ENCODE data around the gene NR5A1. TPM values are rescaled to one million over a fixed set of nuclear protein-coding genes. Genes with fewer than 3 reads are reported as not detected.

Gene NR5A1
- total RNA-seq, 1 donor from 2014 or later: under 0.01 TPM

DNA sequence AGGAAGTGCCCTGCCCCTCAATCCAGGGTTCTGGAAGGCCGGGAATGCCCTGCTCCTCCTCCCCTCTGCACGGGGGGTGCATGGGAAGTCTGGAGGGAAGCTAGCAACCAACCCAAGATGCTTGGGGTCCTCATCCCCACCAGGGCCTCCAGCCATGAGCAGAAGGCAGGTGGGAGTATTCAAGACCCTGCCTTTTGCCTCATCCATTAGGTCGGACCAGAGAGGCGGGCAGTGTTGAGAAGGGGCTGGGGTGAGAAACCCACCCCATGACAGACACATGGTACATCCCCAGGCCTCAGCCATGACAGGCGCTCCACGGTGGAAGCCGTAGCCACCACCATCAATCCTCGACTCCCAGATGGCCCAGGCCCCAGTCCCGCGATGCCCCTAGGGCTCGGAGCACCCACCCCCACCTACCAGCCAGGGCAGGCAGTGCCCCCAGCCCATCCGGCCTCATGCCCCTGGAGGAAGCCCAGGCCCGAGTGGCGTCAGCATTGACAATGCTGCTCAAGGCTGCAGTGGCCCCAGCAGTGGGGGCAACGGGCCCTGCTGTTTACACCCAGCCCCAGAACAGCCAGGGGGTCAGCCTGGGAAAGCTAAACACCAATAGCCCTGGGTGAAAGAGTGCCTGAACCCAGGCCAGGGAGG, 8.6 kb downstream of the NR5A1 start:
- no peak for DNase-seq

GRCh38 chr9:124498040-124498439, 9.2 kb downstream of the NR5A1 start:
- DNase-seq: no peak

- no peak for DNase-seq
These were observed 9.8 kb downstream of the NR5A1 start for GRCh38 chr9:124497441-124497840.

DNA sequence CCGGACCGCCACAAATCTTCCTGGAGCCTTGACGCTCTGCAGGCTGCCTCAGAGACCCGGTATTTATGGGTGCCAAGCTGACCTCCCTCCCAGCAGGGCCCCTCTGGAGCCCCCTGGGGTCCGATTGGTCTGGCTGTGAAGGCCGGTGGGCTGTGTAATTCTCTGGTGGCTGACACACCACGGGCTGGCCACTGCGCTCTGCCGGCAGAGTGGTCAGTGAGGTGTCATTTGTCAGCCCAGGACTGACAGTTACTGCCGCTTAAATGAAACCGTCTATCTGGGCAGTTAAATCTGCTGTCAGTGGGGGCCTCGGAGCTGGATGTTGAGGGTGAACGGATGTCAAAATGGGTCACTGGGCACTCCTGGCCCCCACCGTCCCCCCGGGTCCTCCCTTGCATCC, 10.7 kb downstream of the NR5A1 start:
- DNase-seq: no peak

- no peak for DNase-seq
These were observed 11.1 kb downstream of the NR5A1 start for GRCh38 chr9:124496075-124496449.

DNA sequence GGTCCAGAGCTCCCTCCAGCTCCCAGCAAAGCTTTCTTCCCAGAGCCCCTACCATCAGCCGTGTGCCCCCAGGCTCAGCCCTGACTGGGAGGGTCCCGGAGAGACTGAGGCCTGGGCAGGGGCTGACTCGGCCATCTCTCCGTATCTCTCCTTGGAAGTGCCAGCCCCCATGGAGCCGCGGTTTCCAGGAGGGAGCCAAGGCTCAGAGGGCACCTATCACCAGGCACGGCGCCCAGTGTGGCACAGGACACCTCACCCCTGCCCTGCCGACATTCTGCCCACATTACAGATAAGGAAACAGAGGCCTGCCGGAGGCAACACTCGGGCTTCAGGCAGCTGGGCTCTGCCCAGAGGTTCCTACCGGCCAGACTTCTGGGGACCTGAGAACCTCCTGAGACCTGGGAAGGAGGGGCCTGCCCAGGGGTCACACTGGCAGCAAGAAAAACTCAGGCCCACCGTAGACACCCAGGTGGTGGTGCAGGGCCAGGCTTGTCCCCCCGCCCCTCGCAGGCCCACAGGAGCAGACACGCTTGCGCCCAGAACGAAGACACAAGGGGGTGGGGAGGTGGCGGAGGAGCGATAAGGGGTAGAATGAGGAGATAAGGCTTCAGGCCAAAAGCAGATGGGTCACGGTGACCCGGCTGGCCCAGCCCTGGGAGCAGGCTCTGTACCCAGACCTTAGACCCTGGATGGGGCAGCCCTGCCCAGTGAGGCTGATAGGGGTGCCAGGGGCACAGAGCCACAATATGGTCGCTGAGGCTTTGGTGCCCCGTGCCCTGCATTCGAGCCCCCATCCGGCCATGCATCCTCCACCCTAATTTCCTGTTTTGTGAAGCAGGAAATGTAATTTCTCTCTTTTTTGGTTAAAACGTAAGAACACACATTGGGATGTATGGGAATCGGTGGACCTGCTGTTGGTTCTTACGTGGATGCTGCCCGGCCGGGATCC, 11.8 kb downstream of the NR5A1 start:
- no peak for DNase-seq

- DNase-seq: no peak
These were observed 13.3 kb downstream of the NR5A1 start for GRCh38 chr9:124493794-124494479.

GRCh38 chr9:124493218-124493617, 14.0 kb downstream of the NR5A1 start:
- no peak for DNase-seq

DNA sequence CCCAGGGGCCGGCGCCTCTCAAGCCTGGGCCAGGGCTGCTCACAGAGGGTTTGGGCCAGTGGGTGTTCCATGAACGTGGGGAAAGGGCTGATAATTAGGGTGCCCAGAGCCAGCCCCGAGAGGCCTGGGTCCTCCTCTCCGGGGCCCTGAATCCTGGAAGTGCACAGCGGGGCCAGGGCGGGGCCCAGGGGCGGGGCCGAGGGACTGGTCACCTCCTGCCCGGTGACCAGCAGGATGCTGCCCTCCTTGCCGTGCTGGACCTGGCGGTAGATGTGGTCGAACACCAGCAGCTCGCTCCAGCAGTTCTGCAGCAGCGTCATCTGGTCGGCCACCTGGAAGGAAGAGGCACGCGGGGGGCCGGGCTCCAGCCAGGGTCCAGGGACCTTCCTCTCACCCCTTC, 14.4 kb downstream of the NR5A1 start:
- DNase-seq: no peak

DNA sequence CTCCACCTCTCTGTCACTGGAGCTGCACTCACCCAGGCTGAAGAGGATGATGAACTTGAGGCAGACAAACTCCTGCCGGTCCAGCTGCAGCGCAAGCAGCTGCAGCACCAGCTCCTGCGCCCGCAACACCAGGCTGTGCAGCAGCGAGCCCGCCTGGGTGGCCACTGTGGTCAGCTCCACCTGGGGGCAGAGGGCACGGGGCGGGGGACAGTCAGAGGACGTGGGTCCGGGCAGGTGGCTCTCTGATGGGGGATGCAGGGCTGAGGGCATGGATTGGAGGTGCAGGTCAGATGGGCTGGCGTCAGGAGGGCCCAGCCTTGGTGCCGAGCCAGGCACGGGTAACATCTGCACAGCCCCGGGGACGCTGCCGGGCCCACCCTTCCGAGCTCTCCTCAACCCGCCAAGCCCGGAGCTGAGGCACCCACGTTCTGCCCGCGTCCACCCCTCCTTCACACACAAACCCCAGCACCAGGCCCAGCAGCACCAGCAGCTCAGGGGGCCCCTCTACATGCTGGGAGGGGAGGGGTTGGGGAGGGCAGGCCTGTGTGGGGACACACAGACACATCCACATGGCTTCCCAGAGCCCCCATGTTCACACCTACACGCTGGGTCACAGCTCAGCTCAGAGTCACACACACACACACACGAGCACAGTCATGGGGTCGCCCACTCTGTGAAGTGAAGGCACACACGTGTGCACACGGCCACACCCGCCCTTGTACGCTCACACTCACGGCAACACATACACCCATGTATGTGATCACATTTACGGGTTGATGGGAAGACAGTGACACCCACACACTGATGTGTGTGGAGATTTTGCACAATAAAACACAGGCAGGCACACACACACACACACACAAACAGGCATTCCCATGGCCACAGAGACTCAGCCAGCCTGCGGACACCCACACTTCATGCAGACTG, 15.9 kb downstream of the NR5A1 start:
- no peak for DNase-seq

DNA sequence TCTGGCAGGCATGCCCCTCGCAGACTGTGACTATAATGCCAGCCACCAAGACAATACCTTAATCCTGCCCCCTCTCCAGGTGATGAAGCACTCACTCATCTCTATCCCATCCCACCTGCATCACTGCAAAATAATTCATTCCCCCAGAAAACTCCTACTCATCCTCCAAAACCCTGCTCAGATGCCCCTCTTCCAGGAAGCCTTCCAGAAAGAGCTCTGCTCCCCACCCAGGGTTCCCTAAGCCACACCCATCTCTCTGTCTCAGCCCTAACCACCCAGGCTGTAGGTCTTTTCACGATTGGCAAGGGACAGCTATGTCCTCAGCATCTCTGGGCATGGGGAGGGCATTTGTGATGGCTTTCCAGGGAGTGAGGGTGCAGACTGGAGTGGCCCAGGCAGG, 17.2 kb downstream of the NR5A1 start:
- no peak for DNase-seq

- no peak for DNase-seq
These were observed 18.0 kb downstream of the NR5A1 start for GRCh38 chr9:124489222-124489621.

DNA sequence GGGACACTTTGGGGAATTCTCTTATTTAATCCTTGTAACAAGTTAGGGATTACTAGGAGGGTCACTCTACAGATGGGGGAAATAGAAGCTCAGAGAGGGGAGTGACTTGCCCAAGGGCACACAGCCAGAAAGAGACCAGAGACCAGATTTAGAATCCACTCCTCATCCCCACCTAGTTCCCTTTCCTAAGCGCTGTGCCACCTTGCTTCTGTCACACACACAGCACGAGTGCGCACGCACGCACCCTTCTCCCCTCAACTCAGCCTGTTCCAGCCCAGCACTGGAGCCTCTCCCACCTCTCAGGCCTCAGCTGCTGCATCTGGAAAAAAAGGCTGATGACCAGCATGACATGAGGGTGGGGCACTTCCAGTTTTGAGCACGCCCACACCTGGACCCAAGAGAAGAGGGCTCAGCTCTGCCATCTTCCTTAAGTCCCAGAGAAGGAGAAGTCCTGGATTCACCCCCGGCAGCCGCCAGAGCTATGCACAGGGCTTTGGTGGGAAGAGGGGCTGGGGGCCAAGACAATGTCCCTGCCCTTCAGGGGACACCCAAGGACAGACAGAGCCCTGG, 18.5 kb downstream of the NR5A1 start:
- no peak for DNase-seq

DNA sequence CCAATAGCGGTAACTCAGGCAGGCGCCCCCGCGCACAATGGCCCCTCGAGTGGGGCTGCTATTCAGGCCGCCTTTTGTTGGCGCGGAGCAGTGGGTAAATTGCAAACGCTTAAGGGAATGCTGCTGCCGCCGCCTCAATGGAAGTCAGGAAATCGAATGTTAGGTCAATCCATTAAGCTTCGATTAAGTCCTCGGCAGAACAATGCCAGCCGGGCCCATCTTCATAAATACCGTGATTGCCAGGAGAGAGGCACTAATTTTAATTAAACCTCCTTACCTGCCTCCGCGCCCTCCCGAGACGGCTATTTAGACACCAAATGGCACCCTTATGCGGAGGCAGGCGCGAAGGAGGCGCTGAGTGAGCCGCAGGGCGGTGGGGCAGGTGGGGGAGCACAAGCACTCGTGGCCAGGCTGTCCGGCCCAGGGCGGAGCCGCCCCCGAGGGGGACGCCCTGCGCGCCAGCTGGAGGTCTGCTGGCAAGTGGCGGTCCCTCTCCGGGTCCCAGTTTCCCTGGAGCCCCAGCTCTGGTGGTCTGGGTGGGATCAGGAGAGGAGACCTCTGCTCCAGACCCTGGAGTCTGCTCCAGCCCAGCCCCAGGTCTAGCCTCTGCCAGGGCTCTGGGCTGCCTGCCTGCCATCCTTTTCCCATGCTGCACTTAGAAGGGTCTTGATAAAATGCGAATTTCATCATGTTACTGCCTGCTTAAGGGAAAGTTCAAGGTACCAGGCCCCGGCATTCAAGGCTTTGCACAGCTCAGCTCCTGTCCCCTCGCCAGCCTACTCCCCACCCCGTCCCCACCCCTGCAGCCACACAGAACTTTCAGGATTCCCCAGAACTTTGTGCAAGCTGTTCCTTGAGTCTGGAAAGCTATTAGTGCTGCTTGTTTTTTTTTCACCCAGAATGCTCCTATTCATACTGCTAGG, 19.7 kb downstream of the NR5A1 start:
- no peak for DNase-seq

- no peak for DNase-seq
These were observed 20.4 kb downstream of the NR5A1 start for GRCh38 chr9:124486778-124487259.

DNA sequence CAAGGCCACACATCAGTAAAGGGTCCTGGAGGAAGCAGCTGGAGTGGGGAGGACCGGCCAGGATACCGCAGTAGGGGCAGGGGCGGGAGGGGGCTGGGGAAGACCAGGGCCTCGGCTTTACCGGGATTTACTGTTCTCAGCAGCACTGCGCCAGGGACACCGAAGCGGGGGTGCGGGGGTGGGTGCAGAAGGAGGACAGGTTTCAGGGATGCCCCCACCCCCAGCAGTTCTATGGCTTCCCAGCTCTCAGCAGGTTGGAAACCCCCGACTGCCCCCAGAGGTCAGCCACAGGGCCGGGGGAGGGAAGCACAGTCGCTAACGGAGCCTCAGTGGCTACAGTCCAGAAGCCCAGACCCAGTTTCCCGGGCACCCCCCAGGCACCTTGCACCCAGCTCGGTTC, 21.3 kb downstream of the NR5A1 start:
- no peak for DNase-seq

- DNase-seq: no peak
These were observed 22.0 kb downstream of the NR5A1 start for GRCh38 chr9:124485201-124485600.

DNA sequence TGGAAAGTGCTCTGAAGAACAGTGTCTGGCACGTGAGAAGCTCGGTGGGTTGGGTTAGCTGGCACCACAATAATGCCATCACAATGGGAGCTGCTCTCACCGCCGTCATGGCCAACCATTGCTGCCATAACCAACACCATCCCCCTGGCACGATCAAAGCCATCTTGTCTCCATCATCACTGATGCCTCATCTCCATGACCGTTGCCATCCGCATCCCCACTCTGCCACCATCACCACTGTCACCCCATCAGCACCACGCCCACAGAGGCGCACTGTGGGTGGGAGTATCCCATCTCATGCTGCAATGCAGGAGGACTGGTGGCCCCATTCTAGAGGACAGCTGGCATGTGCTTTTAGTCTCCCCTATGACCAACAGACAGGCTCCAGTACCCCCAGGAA, 23.7 kb downstream of the NR5A1 start:
- no peak for DNase-seq

DNA sequence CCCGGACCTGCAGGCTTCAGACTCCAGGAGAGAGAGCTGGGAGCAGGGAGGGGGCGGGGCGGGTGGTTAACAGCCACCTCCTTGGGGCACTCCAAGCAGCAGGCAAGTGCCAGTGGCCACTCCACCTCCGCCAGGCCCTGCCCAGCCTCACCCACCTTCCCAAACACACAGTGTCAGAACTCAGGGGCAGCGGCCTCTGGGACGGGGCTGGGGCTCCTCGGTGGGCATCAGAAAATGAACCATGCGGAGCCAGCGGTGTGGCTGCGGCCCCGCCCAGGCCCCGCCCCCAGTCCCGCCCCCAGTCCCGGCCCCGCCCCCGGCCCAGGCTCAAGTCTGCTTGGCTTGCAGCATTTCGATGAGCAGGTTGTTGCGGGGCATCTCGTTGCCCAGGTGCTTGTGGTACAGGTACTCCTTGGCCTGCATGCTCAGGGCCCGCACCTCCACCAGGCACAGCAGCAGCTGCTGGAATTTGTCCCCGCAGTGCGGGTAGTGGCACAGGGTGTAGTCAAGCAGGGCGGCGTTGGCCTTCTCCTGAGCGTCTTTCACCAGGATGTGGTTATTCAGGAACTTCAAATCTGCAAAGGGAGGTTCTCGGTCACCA, 24.7 kb downstream of the NR5A1 start:
- no peak for DNase-seq

DNA sequence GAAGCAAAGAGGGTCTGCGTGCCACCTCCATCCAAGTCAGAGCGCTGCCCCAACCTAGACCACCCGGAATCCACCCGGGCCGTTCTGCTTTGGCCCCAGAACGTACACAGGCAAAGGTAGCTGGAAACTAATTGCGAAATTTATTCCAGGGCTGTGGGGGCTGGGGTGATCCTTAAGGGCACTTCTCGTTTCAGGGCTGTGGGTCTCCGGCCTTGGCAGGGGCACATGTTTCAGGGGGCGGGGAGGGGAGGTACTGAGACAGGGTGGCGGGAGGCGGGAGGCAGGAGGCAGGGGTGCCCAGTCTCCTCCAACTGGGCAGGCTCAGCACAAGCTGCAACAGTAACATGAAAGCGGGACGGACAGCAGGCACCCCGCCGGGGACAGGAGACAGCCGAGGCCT, 26.1 kb downstream of the NR5A1 start:
- no peak for DNase-seq
